HFF-Myc (cell line): ENCODE results near the gene ERICH4.

ENCODE experiments used
- DNase-seq: peaks from one replicate; pipeline ENCODE4 v3.0.0-alpha.2; 2011; ENCODE audit warnings: low read depth; ENCODE audit errors: extremely low read depth
- H3K4me3 ChIP-seq: replicated peaks from 2 replicates; pipeline ENCODE4 v1.5.1; 2011; ENCODE audit warnings: low read depth, mild to moderate bottlenecking, control low read depth, low read length
- TF ChIP-seq, protein P1 (sequence below): IDR thresholded peaks from 2 replicates; pipeline ENCODE4 v1.5.1; 2012; ENCODE audit warnings: mild to moderate bottlenecking, low read depth, low read length, control low read depth; ENCODE audit errors: missing control alignments

ERICH4 gene

GRCh38 chr19:41414461-41414860 lies 28.5 kb upstream of the ERICH4 start:
- TF ChIP-seq, protein P1, sequence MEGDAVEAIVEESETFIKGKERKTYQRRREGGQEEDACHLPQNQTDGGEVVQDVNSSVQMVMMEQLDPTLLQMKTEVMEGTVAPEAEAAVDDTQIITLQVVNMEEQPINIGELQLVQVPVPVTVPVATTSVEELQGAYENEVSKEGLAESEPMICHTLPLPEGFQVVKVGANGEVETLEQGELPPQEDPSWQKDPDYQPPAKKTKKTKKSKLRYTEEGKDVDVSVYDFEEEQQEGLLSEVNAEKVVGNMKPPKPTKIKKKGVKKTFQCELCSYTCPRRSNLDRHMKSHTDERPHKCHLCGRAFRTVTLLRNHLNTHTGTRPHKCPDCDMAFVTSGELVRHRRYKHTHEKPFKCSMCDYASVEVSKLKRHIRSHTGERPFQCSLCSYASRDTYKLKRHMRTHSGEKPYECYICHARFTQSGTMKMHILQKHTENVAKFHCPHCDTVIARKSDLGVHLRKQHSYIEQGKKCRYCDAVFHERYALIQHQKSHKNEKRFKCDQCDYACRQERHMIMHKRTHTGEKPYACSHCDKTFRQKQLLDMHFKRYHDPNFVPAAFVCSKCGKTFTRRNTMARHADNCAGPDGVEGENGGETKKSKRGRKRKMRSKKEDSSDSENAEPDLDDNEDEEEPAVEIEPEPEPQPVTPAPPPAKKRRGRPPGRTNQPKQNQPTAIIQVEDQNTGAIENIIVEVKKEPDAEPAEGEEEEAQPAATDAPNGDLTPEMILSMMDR, result no peak
- no peak for DNase-seq
- no peak overlapping the region for H3K4me3 ChIP-seq

DNA sequence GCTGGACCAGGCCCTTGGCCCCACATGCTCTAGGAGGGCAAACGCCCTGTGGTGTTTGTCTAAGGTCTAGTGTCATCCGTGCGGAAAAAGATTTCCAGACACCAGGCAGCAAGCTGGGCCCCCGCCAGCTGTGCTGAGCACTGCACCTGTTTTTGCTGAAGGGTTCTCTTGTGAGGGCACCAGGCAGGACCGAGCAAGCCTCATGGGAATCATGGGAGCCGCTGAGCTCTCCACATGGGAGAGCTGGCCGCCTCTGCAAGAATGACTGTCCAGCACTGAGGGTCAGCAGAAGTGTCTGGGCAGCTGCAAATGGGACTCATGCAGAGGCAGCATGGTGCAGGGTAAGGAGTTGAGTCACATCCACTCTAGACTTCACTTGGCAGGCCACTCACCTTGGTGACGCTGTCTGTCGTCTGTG lies 27.8 kb upstream of the ERICH4 start:
- H3K4me3 ChIP-seq, result no peak overlapping the region
- no peak for DNase-seq
- TF ChIP-seq, protein P1, result no peak

DNA sequence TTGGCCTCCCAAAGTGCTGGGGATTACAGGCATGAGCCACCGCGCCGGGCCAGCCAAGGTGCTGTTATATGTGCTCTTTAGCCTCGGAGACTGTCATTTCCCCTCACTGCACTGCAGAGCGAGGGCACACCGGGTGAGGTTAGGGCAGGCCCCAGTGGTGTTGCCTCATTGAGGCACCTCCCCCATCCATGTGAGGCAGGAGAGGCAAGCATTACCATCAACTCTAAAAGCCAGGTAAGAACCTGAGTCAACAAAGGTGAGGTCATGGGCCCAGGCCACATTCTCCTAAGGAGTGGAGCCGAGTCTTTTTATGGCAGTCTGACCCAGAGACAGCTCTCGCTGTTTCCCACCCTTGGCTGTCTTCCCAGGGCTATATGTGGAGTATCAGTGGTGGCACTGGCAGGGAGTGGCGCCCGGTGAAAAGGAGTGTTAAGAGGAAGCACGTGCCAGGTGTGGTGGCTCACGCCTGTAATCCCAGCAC lies 26.7 kb upstream of the ERICH4 start:
- DNase-seq, result no peak
- TF ChIP-seq, protein P1, result no peak
- no peak overlapping the region for H3K4me3 ChIP-seq

GRCh38 chr19:41420101-41420880 lies 22.7 kb upstream of the ERICH4 start:
- DNase-seq, result no peak
- no peak overlapping the region for H3K4me3 ChIP-seq
- TF ChIP-seq, protein P1, result no peak

DNA sequence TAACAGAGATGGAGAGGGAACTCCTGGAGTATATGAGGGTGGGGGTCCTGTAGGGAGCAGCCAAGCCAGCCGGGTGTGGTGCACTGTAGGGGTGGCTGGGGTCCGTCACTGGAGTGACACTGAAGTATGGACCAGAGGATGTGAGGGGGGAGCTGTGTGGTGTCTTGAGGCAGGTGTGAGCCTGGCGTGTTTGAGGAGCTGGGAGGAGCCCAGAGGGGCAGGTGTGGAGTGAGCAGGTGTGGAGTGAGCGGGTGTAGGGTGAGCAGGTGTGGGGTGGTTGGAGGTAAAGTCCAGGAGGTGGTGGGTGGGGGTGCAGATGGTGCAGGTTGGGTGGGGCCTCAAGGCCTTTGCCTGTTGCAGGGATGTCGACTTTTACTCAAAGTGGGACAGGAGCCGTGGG lies 21.6 kb upstream of the ERICH4 start:
- no peak for DNase-seq
- H3K4me3 ChIP-seq, result no peak overlapping the region
- TF ChIP-seq, protein P1, result no peak

- TF ChIP-seq, protein P1, result no peak
- H3K4me3 ChIP-seq, result no peak overlapping the region
- no peak for DNase-seq
Measured at GRCh38 chr19:41421973-41422372, 21.0 kb upstream of the ERICH4 start.
